Adrenal gland (tissue), 12 donors: Measurements from ENCODE around the gene TIGAR. TPM values are rescaled to one million over a fixed set of nuclear protein-coding genes. Genes with fewer than 3 reads are reported as not detected.

ENCODE experiments used
- DNase-seq, 7 donors: peaks; one replicate each; pipeline ENCODE4 v3.0.0-alpha.2; 2019 to 2020
- H3K27ac ChIP-seq, 5 donors: fragments of 200-600 bp; sonication (generic) in 4 of 5; 1 replicate in 3 of 5; 2 replicates in 2 of 5; pipeline versions ENCODE4 v1.5.1 to v1.8.0; 2016 to 2020; ENCODE audit warnings: mild to moderate bottlenecking in 1 of 5
- H3K27me3 ChIP-seq: fragments of 200-600 bp; 2 replicates; pipeline ENCODE4 v1.8.0; 2021
- H3K36me3 ChIP-seq, 2 donors: fragments of 200-600 bp; replicated peaks in 1 of 2; 1 replicate in 1 of 2; 2 replicates in 1 of 2; pipeline versions ENCODE4 v1.5.1 to v1.8.0; 2018 to 2022
- H3K4me1 ChIP-seq, 2 donors: fragments of 200-600 bp; replicated peaks in 1 of 2; 1 replicate in 1 of 2; 2 replicates in 1 of 2; pipeline versions ENCODE4 v1.5.1 to v1.8.0; 2018 to 2021
- H3K4me3 ChIP-seq, 4 donors: fragments of 200-600 bp; sonication (generic) in 3 of 4; one replicate each; pipeline ENCODE4 v1.5.1; 2016 to 2018
- H3K9me3 ChIP-seq, 3 donors: fragments of 200-600 bp; sonication (generic) in 1 of 3; replicated peaks in 1 of 3; 1 replicate in 2 of 3; 2 replicates in 1 of 3; pipeline versions ENCODE4 v1.5.1 to v1.8.0; 2016 to 2021
- CTCF ChIP-seq, 6 experiments: fragments of 450-650 bp in 4 of 6; fragments of 200-600 bp in 2 of 6; sonication (generic) in 1 of 6; IDR thresholded peaks; 1 replicate in 5 of 6; 2 replicates in 1 of 6; pipeline versions ENCODE4 v1.5.1 to v1.8.0; 2016 to 2021; ENCODE audit warnings: antibody characterized with exemption in 6 of 6, mild to moderate bottlenecking in 2 of 6, moderate library complexity in 1 of 6
- POLR2A ChIP-seq, 2 donors: fragments of 450-650 bp; IDR thresholded peaks; one replicate each; pipeline ENCODE4 v1.6.1; 2017; ENCODE audit warnings: antibody characterized with exemption in 2 of 2, mild to moderate bottlenecking in 2 of 2, moderate library complexity in 1 of 2
- WGBS, 4 donors: extraction: QIAGEN DNeasy Blood & Tissue Kit in 2 of 4; methylation state at CpG; one replicate each; pipeline versions ENCODE4 v1.1.5 to v1.1.7; 2013 to 2017; 5-methylcytosine and 5-hydroxymethylcytosine counted together
- intact Hi-C, 2 donors: fragments of 100-400 bp; cut with DNase I; formaldehyde crosslinking; loops; one replicate each; pipeline versions ENCODE4 v1.14.1 to v1.15.0; 2022 to 2023
- polyA plus RNA-seq, 3 donors: library from polyadenylated mRNA; stranded (reverse); fragments of 200-250 nt in 2 of 3; fragments of 350-450 nt in 1 of 3; fragmentation: Illumina TruSeq in 1 of 3; extraction: RNeasy Lipid Tissue Mini Kit (QIAGEN cat#74804) in 1 of 3; gene quantifications; one replicate each; pipeline ENCODE4 v1.2.3, GENCODE V29; 2013 to 2014
- total RNA-seq, 9 donors: library from RNA; depleted of rRNA in 4 of 9; stranded (reverse); fragments of >200 nt in 4 of 9; fragments of 120-200 nt in 1 of 9; fragmentation: NEBNext Ultra II Directional in 1 of 9; extraction: Animal tissue kit (Norgen Biotek cat#: 25700) in 1 of 9; gene quantifications; one replicate each; pipeline versions ENCODE4 v1.1.0 to v1.2.4, GENCODE V29; 2013 to 2023
- donor health status: healthy with polysubstance abuse.
- donor health status: Bipolar disorder and iron deficiency.
- donor health status: DM: yes; HTN: yes; CAD: no.
- donor health status: DM: no; HTN: no; CAD: no.
- donor health status: DM: no; HTN: no; CAD: no.
- donor health status: DM: yes; HTN: yes; CAD: no.

TIGAR gene
- total and polyA plus RNA-seq, 12 donors: 2.5 to 28.2 (median 9.5) TPM

- no peaks in the 10 kb centered on the region for H3K4me1 ChIP-seq
- H3K36me3 ChIP-seq: no peaks in the 10 kb centered on the region
- H3K4me3 ChIP-seq: no peak overlapping the region
- intact Hi-C loops: no loop called here
- H3K27ac ChIP-seq: no peak overlapping the region
- WGBS, 4 donors: 67 to 77% (median 73%) methylated on average over 3 of the region's 3 CpGs
- H3K9me3 ChIP-seq: no peaks in the 10 kb centered on the region
- no peaks in the 10 kb centered on the region for H3K27me3 ChIP-seq
- no peak for TF ChIP-seq POLR2A (IDR thresholded peaks at IDR 0.05)
- TF ChIP-seq CTCF (IDR thresholded peaks at IDR 0.05): no peak
- no peak for DNase-seq
Observed at GRCh38 chr12:4401117-4401516, 80.1 kb downstream of the TIGAR start.

GRCh38 chr12:4402996-4403395, 82.0 kb downstream of the TIGAR start:
- no peaks in the 10 kb centered on the region for H3K36me3 ChIP-seq
- H3K27me3 ChIP-seq: no peaks in the 10 kb centered on the region
- intact Hi-C loops: no loop called here
- no peak overlapping the region for H3K4me3 ChIP-seq
- WGBS, 4 donors: 65 to 84% (median 72%) methylated on average over 3 to 4 of the region's 4 CpGs
- H3K27ac ChIP-seq: no peak overlapping the region
- no peaks in the 10 kb centered on the region for H3K9me3 ChIP-seq
- H3K4me1 ChIP-seq: no peaks in the 10 kb centered on the region
- TF ChIP-seq POLR2A (IDR thresholded peaks at IDR 0.05): no peak
- TF ChIP-seq CTCF (IDR thresholded peaks at IDR 0.05): no peak
- DNase-seq: no peak

Other genes with a start within 250 kb of the TIGAR start
- 100 to 1,000 TPM; 213 to 428 (median 264) TPM for gene CCND2, start 47.5 kb upstream of the TIGAR start, total RNA-seq
- gene CCND2, start 47.5 kb upstream of the TIGAR start, polyA plus RNA-seq: 10 to 100 TPM; 28.4 to 53.9 (median 47.4) TPM
- under 1 TPM in 1 of 9 donors, not detected in 8; 0.58 TPM for gene FGF23, start 58.5 kb downstream of the TIGAR start, total RNA-seq
- under 1 TPM in 1 of 3 donors, not detected in 2; 0.13 TPM for gene FGF23, start 58.5 kb downstream of the TIGAR start, polyA plus RNA-seq
- not detected for gene FGF6, start 124.6 kb downstream of the TIGAR start, total RNA-seq
- not detected for gene FGF6, start 124.6 kb downstream of the TIGAR start, polyA plus RNA-seq
- 10 to 100 TPM in 1 of 9 donors, 1 to 10 TPM in 6, under 1 TPM in 1, not detected in 1; 0.55 to 12.1 (median 2.3) TPM for gene RAD51AP1, start 217.7 kb downstream of the TIGAR start, total RNA-seq
- gene RAD51AP1, start 217.7 kb downstream of the TIGAR start, polyA plus RNA-seq: 1 to 10 TPM in 2 of 3 donors, under 1 TPM in 1; 0.57 to 3.2 (median 1.1) TPM
- gene DYRK4, start 241.0 kb downstream of the TIGAR start, total RNA-seq: 10 to 100 TPM; 24.2 to 83.1 (median 39.1) TPM
- 100 to 1,000 TPM in 2 of 3 donors, 10 to 100 TPM in 1; 59.7 to 123 (median 120) TPM for gene DYRK4, start 241.0 kb downstream of the TIGAR start, polyA plus RNA-seq